GM10847 (cell line): ENCODE results near the gene TAS2R60.

Experiments
- POLR2A ChIP-seq: IDR thresholded peaks from 2 replicates; pipeline ENCODE4 v1.6.1; 2011; ENCODE audit not compliant: insufficient read length; ENCODE audit errors: extremely low read depth

Gene TAS2R60

GRCh38 chr7:143484119-143484518, 40.9 kb downstream of the TAS2R60 start:
- no peak for TF ChIP-seq POLR2A

- TF ChIP-seq POLR2A: no peak
Measured at GRCh38 chr7:143485094-143485493, 41.8 kb downstream of the TAS2R60 start.

GRCh38 chr7:143485500-143485899, 42.2 kb downstream of the TAS2R60 start:
- no peak for TF ChIP-seq POLR2A

GRCh38 chr7:143487061-143487460, 43.8 kb downstream of the TAS2R60 start:
- TF ChIP-seq POLR2A: no peak

- TF ChIP-seq POLR2A: no peak
Measured at GRCh38 chr7:143487566-143487965, 44.3 kb downstream of the TAS2R60 start.

- TF ChIP-seq POLR2A: no peak
Measured at GRCh38 chr7:143490717-143491306, 47.6 kb downstream of the TAS2R60 start.

GRCh38 chr7:143492043-143492471, 48.8 kb downstream of the TAS2R60 start:
- TF ChIP-seq POLR2A: no peak

- no peak for TF ChIP-seq POLR2A
Measured at GRCh38 chr7:143492799-143493739, 49.8 kb downstream of the TAS2R60 start.

GRCh38 chr7:143493751-143494150, 50.5 kb downstream of the TAS2R60 start:
- no peak for TF ChIP-seq POLR2A
